Measurements from ENCODE around the gene TMEFF2.
A peak's percentile ranks its signal among the peaks of the same experiment; 100 is the strongest.

TMEFF2 gene

DNA sequence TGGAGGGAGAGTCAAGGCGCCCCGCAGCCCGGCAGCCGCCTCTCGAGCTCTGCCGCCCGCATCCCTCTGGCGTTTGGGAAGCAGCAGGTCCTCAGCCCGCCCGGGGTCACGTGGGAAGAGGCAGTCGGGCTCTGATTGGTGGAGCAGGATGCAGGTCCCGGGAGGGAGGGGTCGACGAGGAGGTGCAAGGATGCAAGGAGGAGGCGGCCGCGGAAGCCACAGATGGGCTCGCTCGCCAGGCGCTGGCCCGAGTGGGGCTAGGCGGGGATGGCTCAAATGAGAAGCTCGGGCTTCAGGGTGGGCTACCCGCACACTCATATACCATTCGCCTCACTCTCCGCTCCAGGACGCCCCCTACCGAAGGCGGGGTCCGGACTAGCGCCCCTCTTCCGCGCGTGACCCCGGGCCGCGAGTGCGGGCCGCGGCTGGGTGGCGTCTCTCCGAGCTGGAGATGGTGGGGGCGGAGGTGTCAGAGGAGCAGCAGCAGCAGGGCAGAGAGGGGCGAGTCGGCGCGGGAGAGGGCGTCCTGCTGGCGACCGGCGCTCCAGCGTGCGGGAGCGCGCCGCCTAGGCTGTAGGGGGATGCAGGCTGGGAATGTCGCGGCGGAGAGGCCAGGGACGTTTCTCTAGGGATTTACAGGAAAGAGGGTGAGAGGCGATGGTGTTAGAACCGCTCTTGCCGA, at the start of gene TMEFF2:
Gene TMEFF2 (minus strand): TSS at position 68 of the 682 bp plus-strand sequence. CDS start 409 bp downstream, outside the sequence.
- DNase-seq (ENCODE audit: low spot score), result peak; percentile 97

DNA sequence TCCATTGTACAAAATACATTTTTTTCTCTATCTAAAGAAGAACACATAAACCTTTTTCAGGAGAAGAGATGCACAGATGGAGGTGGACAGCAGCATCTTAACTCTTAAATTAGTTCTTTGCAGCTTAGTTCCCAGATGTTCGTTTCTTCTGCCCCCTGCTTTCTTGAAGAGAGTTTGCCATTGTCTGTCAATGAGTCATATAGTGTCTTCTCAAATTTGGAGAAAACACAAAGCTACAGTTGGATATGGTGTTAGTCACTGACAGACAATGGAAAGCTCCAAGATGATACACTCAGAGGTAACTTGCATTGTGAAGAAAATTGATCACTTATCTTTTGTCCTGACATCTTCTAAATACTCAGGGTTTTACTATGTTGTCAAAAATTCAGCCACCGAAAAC, 48.8 kb upstream of the TMEFF2 start:
- DNase-seq (ENCODE audit: low spot score), result no peak

DNA sequence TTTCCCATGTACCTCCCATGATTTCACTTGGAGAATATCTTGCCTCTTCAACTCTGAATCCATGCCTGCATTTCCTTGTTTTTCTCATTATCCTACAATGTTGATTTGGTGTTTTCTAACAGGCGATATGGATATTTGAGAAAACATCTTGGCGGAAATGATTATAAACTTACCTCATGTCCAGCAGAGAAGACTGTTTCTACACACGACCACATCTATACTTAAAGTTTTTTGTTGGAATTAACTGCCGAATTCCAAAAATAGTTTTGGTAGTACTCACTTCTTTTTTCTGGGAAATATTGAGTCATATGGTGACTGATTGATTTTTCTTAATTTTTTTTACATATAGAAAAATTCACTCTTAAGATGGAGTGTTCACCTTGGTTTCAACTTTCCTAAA, 41.4 kb upstream of the TMEFF2 start:
- no peak for DNase-seq (ENCODE audit: low spot score)

DNA sequence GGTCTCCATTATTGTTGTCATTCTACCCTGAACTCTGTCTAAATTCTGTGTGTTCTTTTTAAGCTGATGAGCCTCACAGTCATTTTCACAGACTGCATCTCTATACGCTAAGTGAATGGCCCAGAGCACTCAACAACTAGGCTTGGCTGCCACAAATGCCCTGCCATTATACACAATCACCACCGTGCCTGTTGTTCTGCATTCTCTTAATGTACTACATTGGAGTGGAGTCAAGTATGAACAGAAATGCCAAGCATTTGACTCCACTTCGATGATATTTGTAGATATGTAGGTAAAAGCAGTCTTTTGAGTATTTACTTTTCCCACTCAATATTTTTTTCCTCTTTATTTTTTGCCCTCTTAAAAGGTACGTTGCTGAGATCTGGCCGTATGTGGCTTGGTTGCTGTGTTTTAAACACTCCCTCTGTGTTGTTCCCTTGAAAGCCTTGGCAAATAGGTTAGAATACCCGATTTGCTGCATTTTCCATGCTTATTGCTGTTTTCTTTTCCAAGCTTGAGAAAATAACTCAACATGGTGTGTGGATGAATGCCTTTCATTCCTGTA, 36.2 kb upstream of the TMEFF2 start:
- DNase-seq (ENCODE audit: low spot score), result no peak

DNA sequence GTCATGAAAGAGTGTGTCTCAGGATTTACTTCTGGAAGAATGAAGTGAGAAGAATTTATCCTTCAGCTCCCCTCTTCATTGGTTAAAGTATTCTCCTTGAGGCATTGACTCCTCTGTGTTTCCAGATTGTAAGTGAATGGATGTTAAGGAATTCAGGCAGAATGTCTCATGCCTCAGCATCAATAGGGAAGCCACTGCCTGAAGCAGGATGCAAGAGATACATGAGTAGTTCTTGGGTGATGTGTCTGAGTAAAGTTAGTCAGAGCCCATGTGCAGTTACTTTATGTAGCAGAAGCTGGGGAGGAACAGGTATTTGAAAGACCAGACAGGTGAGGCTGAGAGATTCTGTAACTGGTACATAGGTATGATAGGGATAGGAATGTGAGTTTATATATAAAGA, 34.0 kb upstream of the TMEFF2 start:
- no peak for DNase-seq (ENCODE audit: low spot score)

DNA sequence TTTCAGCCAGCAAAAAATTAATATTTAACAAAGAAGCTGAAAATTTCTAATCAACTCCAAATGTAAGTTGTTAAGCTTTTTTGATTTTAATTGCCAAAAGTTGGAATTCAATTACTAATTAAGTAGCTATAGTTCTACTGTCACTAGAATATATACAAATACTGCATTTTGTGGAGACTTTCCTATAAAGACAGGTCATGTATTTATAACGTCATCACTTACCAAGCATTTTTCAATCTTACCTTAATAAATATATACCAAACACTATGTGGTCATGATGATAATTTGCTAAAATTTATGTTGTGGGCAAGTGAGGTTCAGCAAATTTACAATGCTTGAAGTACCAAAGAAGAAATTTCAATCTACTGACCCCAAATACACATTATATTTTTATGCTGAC, 24.2 kb upstream of the TMEFF2 start:
- DNase-seq (ENCODE audit: low spot score), result no peak

- no peak for DNase-seq (ENCODE audit: low spot score)
These were observed 23.6 kb upstream of the TMEFF2 start for GRCh38 chr2:192218377-192218776.

DNA sequence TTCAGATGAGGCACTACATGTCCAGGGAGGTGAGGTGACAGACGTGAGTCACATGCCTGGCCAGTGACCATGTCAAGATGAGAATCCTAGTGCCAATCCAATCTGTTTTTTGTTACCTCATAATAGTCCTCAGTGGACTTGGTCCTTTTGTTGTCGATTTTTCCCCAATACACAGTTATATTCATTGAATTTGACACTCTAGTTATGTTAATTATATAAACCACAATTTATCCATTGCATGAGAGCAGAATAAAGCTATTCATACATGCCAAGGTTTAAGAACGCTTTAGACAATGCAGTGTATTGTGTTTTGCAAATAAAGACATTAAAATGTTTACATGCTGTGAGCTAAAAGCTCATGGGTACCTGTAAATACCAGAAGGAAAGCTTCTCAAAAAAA, 21.6 kb upstream of the TMEFF2 start:
- DNase-seq (ENCODE audit: low spot score), result no peak

- DNase-seq (ENCODE audit: low spot score), result no peak
These were observed 20.6 kb upstream of the TMEFF2 start for GRCh38 chr2:192215096-192215877.

- DNase-seq (ENCODE audit: low spot score), result no peak
These were observed 14.1 kb upstream of the TMEFF2 start for GRCh38 chr2:192208848-192209247.

DNA sequence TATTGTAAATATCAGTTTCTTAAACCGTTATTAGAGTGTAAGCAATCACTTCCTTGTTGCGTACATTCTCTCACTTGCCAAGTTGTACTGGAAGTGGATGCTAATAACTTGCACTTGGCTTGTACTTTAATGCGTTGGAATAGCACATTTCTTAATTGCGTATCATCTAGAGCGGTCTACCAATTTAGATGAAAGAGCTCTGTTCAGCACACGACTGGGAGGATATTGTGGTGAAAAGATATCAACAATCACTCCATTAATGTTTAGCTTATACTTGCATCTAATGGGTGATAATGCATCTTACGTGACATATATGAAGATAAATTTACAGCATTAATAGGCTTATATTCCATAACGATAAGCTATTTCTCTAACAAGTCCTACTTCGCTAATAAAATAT, 11.7 kb upstream of the TMEFF2 start:
- no peak for DNase-seq (ENCODE audit: low spot score)

DNA sequence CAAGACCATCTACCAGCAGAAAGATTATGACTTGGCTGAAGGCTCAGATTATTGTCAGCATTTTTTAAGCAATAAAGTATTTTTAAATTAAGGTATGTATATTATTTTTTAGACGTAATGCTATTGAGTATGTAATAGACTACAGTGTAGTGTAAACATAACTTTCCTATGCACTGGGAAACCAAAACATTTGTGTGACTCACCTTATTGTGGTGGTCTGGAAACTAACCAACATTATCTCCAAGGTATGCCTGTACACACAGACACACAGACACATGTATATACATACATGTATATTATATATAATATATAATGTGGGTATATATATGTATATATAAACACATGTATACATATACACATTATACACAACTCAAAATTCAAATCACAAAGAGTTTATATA, 9.1 kb upstream of the TMEFF2 start:
- no peak for DNase-seq (ENCODE audit: low spot score)

- no peak for DNase-seq (ENCODE audit: low spot score)
These were observed 7.6 kb upstream of the TMEFF2 start for GRCh38 chr2:192202373-192202772.

DNA sequence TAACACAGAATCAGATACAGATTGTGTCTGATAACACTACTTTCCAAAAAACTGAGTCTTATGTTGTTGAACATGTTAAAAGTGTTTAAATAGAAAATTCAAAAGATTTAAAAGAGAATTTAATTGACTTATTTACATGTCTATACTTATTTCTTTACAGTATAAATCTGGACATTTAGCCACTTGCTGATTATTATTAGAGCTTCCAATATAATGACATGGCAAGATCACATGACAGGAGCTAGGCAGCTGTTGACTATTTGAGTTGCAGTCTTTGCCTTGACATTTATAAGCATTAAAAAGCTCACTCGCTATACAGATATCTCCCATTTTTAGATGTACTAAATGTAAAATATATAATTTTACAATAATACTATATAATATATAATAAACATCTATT, 6.4 kb upstream of the TMEFF2 start:
- DNase-seq (ENCODE audit: low spot score), result no peak

DNA sequence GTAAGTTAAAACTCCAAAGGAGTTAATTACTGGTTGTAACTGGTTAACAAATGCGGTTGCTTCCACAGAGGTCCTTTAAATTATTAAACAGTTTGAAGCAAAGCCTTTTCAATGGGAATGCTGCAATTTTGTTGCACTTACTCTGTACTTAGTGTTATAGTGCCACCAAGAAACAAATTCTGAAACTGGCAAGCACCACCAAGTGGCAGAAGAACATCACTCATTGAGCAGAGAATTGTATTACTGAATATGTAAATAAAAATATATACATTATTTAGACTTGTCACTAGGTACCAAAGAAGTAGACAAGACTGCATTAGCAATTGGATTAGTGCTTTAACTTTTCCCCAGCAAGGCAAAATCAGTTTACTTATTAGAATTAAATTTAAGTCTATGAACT, 2.6 kb upstream of the TMEFF2 start:
- no peak for DNase-seq (ENCODE audit: low spot score)

GRCh38 chr2:192196421-192197194, 1.9 kb upstream of the TMEFF2 start:
- peak; percentile 46 for DNase-seq (ENCODE audit: low spot score)

- DNase-seq (ENCODE audit: low spot score), result peak; percentile 77
These were observed 1.1 kb upstream of the TMEFF2 start for GRCh38 chr2:192195548-192196418.

- no peak for DNase-seq (ENCODE audit: low spot score)
These were observed 368 bp downstream of the TMEFF2 start for GRCh38 chr2:192194265-192194865.

- DNase-seq (ENCODE audit: low spot score), result no peak
These were observed 4.3 kb downstream of the TMEFF2 start for GRCh38 chr2:192190474-192190873.

- no peak for DNase-seq (ENCODE audit: low spot score)
These were observed 7.9 kb downstream of the TMEFF2 start for GRCh38 chr2:192186806-192187205.

DNA sequence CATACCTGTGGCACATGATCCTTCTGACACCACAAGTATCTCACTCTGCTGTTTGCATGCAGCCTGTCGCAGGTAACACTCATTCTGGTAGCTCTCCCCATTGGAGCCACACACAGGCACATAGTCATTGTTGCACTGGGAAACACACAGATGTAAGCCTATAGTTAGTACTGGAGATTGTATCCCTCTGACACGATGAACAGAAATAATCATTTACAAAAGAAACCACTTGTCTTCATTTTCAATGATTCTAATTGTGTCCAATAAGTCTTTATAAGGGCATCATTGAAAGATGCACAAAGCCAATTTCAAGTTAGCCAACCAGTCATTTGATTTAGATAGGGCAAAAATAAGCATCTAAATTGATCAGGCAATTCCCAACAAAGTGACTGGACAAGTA, 10.4 kb downstream of the TMEFF2 start:
- DNase-seq (ENCODE audit: low spot score), result no peak
